Fibroblast of villous mesenchyme (primary cell): ENCODE results near the gene CARNS1. TPM values are rescaled to one million over a fixed set of nuclear protein-coding genes. Genes with fewer than 3 reads are reported as not detected.

Experiments
- DNase-seq: peaks from one replicate; pipeline ENCODE4 v3.0.0-alpha.2; 2010; ENCODE audit warnings: low read depth
- H3K4me3 ChIP-seq: 2 replicates; pipeline ENCODE4 v1.5.1; 2011; ENCODE audit warnings: low read depth, mild to moderate bottlenecking, low read length
- total RNA-seq: library from RNA; depleted of rRNA; stranded (reverse); fragments of >200 nt; gene quantifications from 2 replicates; pipeline ENCODE4 v1.2.3, GENCODE V29; 2012
- TF ChIP-seq, protein P1 (sequence below): IDR thresholded peaks from 2 replicates; pipeline ENCODE4 v1.5.1; 2012; ENCODE audit warnings: low read depth, mild to moderate bottlenecking, low read length; ENCODE audit not compliant: insufficient read depth

Gene CARNS1
- total RNA-seq, 1 donor, result not detected

DNA sequence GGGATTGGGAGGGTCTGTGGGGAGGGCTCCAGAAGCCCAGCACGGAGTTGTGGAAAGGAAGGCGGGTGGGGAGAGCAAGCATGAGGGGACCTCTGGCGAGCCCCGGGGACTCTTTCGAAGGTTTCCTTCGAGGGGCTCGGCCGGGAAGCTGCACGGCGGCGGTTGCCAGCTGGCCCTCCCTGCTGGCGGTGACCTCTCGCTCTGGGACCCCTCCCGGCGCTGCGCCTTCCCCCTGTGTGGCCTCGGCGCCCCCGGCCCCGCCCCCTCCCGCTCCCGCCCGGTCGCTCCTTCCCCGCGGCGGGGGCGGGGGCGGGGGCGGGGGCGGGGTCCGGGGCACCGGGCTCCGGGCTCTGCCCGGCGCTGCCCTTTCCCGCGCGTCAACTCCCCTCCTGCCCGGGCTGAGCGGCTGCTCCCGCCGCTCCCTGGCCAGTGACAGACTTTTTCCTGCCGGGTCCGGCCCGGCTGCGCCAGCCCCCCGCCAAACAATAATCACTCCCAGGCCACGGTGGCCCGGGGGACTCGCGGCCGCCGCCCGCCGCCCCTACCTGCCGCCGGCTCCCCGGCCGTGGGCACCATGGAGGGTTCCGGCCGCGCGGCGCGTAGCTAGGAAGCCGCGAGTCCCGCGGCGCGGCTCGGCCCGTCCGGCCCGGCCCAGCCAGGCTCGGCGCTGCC is 43.0 kb upstream of the CARNS1 start:
- H3K4me3 ChIP-seq, result peak overlapping the region; percentile 65
- TF ChIP-seq, protein P1, sequence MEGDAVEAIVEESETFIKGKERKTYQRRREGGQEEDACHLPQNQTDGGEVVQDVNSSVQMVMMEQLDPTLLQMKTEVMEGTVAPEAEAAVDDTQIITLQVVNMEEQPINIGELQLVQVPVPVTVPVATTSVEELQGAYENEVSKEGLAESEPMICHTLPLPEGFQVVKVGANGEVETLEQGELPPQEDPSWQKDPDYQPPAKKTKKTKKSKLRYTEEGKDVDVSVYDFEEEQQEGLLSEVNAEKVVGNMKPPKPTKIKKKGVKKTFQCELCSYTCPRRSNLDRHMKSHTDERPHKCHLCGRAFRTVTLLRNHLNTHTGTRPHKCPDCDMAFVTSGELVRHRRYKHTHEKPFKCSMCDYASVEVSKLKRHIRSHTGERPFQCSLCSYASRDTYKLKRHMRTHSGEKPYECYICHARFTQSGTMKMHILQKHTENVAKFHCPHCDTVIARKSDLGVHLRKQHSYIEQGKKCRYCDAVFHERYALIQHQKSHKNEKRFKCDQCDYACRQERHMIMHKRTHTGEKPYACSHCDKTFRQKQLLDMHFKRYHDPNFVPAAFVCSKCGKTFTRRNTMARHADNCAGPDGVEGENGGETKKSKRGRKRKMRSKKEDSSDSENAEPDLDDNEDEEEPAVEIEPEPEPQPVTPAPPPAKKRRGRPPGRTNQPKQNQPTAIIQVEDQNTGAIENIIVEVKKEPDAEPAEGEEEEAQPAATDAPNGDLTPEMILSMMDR, result no peak
- no peak for DNase-seq

- H3K4me3 ChIP-seq, result peak within 1 kb of the TSS; percentile 65
- peak; percentile 66 for DNase-seq
- TF ChIP-seq, protein P1, result no peak
These were observed 42.4 kb upstream of the CARNS1 start, which contains the start of gene CLCF1 for GRCh38 chr11:67372993-67373647. Gene CLCF1 (minus strand): TSS chr11:67373598. CDS start chr11:67373539, 59 bp downstream.

- TF ChIP-seq, protein P1, result peak; percentile 47
These were observed 41.6 kb upstream of the CARNS1 start for GRCh38 chr11:67373648-67374570.

DNA sequence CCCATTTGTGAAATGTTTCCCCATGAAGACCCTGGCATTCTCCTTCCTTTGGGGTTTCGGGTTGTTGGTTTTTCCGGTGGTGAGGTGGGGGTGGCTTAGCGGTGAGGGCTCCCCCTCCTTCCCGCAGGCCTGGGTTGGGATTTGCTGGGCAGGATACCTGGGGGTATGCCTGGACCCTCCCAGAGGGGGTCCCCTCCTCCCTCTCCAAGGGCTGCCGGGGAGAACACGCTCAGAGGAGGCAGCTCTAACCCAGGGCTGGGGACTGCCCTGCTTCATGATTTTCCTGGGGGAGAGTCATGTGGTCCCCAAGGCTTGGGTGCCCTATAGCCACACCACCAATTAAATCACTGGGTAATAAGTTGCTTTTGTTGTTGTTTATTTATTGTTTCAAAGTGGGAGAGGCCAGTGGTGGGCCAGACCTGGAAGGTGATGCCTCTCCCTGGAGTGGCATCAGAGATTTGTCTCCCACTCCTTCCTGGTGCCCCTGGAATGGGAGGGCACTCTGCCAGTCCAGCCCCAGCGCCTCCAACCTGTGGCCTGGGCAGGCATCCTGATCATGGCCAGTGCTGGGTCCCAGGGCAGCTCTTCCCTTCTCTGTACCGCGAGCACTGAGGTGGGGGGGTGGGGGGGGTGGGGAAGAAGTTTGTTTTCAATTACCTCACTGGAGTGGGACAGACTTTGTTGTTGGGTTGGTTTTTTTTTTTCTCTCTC is 40.8 kb upstream of the CARNS1 start:
- no peak for DNase-seq
- TF ChIP-seq, protein P1, result no peak
- H3K4me3 ChIP-seq, result peak overlapping the region; percentile 15

More at GRCh38 chr11:67373648-67374570, 41.6 kb upstream of the CARNS1 start:
- peak overlapping the region; percentile 65 for H3K4me3 ChIP-seq
- DNase-seq, result peak; percentile 95

DNA sequence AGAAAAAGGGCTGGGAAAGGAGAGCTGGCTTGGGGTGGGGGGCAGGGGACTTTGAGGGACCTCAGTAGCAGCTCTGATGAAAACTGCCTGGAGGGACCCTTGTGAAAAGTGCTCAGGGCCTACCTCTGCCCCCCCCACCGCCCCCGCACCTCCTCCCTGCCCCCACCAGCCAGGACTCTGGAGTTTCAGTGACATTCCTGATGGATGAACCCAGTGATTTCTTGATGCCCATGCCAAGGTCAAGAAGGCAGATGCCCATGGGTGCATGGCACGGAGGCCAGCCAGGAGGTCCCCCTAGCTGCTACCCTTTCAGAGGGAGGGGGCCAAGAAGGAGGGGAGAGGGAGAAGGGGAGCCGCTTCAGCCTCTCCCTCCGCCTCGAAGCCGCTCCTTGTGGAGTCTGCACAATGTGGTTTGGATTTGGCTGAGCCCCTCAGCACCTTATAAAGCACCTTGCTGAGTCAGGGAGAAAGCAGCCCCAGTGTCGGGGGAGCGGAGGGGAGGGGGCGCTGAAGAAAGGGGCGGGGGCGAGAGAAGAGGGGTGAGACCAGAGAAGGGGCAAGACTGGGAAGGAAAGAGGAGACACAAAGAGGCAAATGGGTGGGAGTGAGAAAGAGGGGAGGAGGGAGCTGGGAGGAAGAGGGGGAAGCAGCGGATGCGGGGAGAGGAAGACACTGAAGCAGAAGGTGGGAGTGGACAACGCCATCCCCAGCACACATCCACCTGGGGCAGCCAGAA is 40.0 kb upstream of the CARNS1 start:
- TF ChIP-seq, protein P1, result no peak
- H3K4me3 ChIP-seq, result no peak overlapping the region
- DNase-seq, result no peak
